C4-2B (cell line): ENCODE measurements around the gene LDHB.

Experiments used
- ZFX ChIP-seq: fragments of 450-650 bp; IDR thresholded peaks from 2 replicates; pipeline ENCODE4 v1.6.1; 2017
- TF ChIP-seq, protein P1 (sequence below): fragments of 450-650 bp; conservative IDR thresholded peaks from 2 replicates; pipeline ENCODE4 v1.5.1; 2017; ENCODE audit warnings: mild to moderate bottlenecking

DNA sequence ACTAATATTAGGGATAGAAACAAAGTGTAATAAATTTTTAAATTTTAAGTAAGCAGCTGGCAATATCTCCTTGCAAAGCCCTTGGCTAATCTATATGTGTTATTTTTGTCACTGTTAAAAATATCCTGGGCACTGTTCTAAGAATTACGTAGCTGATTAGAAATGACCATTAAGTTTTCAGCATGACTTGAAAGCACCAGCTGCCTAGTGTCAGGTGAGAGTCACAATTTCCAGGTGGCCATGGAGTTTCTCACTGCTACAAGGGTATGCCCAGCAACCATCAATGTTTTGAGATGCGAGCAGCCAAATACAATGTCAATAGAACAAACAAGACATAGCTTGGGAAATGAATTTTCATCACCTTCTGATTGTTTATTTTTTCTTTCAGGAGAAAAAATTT lies 29.7 kb downstream of the LDHB start:
- TF ChIP-seq, protein P1, sequence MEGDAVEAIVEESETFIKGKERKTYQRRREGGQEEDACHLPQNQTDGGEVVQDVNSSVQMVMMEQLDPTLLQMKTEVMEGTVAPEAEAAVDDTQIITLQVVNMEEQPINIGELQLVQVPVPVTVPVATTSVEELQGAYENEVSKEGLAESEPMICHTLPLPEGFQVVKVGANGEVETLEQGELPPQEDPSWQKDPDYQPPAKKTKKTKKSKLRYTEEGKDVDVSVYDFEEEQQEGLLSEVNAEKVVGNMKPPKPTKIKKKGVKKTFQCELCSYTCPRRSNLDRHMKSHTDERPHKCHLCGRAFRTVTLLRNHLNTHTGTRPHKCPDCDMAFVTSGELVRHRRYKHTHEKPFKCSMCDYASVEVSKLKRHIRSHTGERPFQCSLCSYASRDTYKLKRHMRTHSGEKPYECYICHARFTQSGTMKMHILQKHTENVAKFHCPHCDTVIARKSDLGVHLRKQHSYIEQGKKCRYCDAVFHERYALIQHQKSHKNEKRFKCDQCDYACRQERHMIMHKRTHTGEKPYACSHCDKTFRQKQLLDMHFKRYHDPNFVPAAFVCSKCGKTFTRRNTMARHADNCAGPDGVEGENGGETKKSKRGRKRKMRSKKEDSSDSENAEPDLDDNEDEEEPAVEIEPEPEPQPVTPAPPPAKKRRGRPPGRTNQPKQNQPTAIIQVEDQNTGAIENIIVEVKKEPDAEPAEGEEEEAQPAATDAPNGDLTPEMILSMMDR, result no peak
- TF ChIP-seq ZFX, result no peak
